DMS 273 treated with DMSO at 0.1 percent for 48 hours (cell line): ENCODE measurements around the gene FGF8.

Experiments
- DNase-seq: peaks from one replicate; lab custom pipeline; 2025; lab: John Stamatoyannopoulos, UW

The FGF8 gene

GRCh38 chr10:101726115-101726387 is 49.9 kb downstream of the FGF8 start:
- no peak for DNase-seq

DNA sequence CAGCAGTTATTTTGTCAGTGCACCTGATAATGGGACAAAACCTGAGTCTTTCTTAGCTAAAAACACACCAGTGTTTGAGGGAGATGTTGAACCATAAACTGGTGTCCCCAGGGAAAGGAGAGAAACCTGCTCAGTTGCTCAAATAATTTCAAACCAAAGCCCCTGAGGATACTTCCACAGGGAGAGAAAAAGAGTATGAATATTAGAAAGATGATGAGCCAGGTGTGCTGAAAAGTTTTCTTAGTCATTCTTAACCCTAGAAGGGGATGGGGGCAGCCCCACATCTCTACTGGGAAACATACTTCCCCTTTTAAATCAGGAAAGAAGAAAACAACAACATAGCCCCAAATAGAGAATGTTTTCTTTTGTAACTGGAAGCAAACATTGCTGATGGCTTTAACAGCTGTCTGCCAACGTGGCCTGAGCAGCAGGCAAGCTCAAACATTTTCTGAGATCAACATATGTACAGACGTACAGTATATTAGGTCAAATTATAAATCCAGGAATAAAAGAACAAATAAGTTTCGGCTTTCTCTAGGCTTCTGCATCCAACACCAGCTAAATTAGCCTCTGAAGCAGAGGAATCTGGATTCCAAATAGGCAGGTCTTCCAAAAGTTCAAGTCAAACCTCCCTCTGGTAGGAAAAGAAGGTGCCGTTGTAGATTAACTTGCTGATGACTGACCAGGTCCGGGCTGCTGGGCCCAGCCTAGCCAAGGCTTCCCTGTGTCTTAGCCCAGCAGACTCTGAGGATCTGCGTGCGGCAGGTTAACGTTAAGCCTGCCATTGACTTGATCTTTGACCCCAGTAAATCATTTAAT is 50.4 kb downstream of the FGF8 start:
- DNase-seq, result no peak

GRCh38 chr10:101724446-101724845 is 51.5 kb downstream of the FGF8 start:
- no peak for DNase-seq

DNA sequence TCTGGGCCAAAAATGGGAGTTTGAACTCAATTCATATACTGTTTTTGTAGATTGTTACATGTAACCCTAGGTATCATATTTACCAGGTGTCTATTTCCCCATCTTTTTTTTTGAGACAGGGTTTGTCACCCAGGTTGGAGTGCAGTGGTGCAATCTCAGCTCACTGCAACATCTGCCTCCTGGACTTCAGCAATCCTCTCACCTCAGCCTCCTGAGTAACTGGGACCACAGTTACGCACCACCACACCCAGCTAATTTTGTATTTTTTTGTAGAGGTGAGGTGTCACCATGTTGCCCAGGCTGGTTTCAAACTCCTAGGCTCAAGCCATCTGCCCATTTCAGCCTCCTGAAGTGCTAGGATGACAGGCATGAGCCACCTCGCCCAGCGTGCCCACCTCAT is 52.7 kb downstream of the FGF8 start:
- DNase-seq, result no peak

GRCh38 chr10:101721806-101722205 is 54.1 kb downstream of the FGF8 start:
- DNase-seq, result no peak

DNA sequence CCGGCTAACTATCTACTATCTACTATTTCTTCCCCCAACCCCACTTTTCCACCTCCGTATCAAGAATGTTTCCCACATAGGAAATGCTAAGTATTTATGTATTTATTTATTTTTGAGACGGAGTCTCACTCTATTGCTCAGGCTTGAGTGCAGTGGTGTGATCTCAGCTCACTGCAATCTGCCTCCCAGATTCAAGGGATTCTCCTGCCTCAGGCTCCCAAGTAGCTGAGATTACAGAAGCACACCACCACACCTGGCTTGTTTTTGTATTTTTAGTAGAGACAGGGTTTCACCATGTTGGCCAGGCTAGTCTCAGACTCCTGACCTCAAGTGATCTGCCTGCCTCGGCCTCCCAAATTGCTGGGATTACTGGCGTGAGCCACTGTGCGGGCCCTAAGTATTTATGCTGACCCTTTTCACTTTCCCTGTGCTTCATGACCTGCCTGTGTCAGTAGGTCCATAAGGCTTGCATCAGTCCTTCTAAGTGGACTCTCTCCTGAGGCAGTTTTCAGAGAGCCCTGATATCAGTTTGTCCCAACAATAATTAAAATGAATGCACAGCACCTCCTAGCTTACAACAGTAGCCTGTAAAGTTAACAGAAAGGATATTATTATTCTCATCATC is 55.2 kb downstream of the FGF8 start:
- no peak for DNase-seq
